Mesodermal cell (in vitro differentiated cells): ENCODE data around the gene NACC1. TPM values are rescaled to one million over a fixed set of nuclear protein-coding genes. Genes with fewer than 3 reads are reported as not detected.
A peak's percentile ranks its signal among the peaks of the same experiment; 100 is the strongest.

Source experiments
- H3K27ac ChIP-seq: 2 replicates; pipeline ENCODE4 v1.7.0; 2013; ENCODE audit warnings: mild to moderate bottlenecking, low read depth, low read length, moderate library complexity; ENCODE audit not compliant: severe bottlenecking
- H3K36me3 ChIP-seq: 2 replicates; pipeline ENCODE4 v1.7.1; 2013; ENCODE audit warnings: mild to moderate bottlenecking, low read length, moderate library complexity; ENCODE audit not compliant: control insufficient read depth, insufficient read depth
- H3K4me1 ChIP-seq: one replicate; pipeline ENCODE4 v1.7.1; 2013; ENCODE audit warnings: mild to moderate bottlenecking, low read length; ENCODE audit not compliant: insufficient read depth, control insufficient read depth, poor library complexity, severe bottlenecking
- H3K4me3 ChIP-seq: 2 replicates; pipeline ENCODE4 v1.7.0; 2013; ENCODE audit warnings: low read length, control low read depth, mild to moderate bottlenecking; ENCODE audit not compliant: insufficient read depth, poor library complexity, severe bottlenecking; ENCODE audit errors: extremely low read depth
- H3K9me3 ChIP-seq: 2 replicates; pipeline ENCODE4 v1.7.1; 2013; ENCODE audit warnings: mild to moderate bottlenecking, low read length, moderate library complexity; ENCODE audit not compliant: control insufficient read depth
- WGBS, 2 experiments: methylation state at CpG; one replicate each; pipeline ENCODE4 v1.1.5; 2013; ENCODE audit warnings: missing lambda C conversion rate in 2 of 2; ENCODE audit not compliant: insufficient coverage in 2 of 2; 5-methylcytosine and 5-hydroxymethylcytosine counted together
- polyA plus RNA-seq, 2 experiments: library from polyadenylated mRNA; stranded (reverse); fragments of 50-300 nt; gene quantifications; one replicate each; pipeline ENCODE4 v1.2.3, GENCODE V29; 2013

NACC1 gene
- 60.4 TPM for polyA plus RNA-seq (2013, experiment 1 of 2)
- polyA plus RNA-seq (2013, experiment 2 of 2), result 40.7 TPM

DNA sequence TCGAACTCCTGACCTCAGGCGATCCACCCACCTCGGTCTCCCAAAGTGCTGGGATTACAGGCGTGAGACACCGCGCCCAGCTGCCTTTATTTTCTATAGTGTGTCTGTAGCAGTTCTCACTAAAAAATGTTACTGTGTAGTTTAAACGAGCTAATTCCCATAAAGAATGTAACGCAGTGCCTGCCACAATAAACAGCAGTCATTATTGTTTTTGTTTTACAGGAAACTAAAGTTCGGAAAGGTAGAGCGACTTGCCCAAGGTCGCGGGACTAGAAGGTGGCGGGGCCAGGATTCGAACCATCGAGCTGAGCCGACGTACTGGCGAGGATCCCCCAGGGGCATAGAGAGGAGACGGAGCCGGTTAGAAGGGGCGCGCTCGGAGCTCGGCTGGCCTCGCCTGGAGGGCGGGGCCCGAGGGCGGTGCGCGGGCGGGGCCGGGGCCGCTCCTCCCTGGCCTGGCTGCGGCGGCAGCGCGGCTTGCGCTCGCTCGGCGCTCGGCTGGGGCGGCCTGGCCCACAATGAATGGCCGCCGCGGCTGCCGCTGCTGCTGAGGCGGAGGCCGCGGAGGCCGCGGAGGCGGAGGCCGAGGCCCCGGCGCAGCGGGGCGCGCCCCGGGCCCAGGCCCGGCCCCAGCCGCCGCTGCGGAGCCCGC lies at the start of gene NACC1:
TSS of gene NACC1 (plus strand) at position 493 of the 652 bp plus-strand sequence. CDS start 16,944 bp downstream, outside the sequence.
- H3K27ac ChIP-seq, result peak within 1 kb of the TSS; percentile 57
- 10 to 11% methylated on average over 36 to 44 of the region's 65 CpGs for WGBS, 2 experiments
- H3K9me3 ChIP-seq, result no peaks in the 10 kb centered on the region
- H3K4me3 ChIP-seq, result peak within 1 kb of the TSS; percentile 94
- peaks cover 28% of the 10 kb centered on the region for H3K4me1 ChIP-seq
- H3K36me3 ChIP-seq, result peaks cover 48% of the 10 kb centered on the region

DNA sequence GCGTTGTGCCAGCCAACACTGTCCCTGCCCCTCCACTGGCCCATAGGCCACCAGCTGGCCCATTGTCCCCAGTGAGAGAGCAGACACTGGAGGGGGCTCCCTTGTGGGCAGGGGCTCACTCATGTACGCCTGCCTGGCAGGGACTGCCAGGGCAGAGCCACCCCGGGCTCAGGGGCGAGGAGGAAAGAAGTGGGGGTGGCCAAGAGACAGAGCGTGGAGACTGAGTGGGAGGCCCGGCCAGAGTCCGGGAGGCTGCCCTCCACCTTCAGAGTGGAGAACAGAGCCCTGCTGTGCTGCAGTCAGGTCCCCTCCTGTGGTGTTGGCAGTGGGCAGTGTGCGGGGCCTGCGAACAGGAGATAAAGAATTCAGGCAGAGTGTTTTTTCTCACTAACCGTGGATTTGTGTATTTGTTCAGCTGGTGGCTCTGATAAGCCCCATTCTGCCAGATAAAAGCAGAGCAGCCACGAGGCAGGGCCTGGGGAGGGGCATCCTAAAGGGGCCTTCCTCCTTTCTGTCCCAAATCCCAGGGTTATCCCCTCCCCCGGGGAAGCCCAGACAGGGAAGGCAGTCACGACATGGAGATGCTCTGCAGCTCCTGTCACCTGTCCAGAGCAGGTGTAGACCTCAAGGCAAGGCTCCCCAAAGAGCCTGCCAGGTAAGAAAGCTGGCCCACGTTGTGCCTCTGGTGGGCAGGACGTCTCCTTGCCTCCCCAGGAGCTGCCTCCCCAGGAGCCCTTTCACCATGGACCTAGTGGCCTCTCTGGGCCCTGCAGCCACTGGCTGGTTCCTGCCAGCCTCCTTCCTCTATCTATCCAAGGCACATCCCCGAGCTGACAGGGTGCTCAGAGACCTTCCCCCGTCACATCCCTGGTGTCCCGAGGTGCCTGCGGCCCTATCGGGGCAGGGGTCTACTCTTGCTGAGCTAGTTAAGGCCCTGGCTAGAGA lies 48.4 kb upstream of the NACC1 start:
- no peaks in the 10 kb centered on the region for H3K4me1 ChIP-seq
- WGBS, 2 experiments, result 73 to 75% methylated on average over 11 to 19 of the region's 20 CpGs

DNA sequence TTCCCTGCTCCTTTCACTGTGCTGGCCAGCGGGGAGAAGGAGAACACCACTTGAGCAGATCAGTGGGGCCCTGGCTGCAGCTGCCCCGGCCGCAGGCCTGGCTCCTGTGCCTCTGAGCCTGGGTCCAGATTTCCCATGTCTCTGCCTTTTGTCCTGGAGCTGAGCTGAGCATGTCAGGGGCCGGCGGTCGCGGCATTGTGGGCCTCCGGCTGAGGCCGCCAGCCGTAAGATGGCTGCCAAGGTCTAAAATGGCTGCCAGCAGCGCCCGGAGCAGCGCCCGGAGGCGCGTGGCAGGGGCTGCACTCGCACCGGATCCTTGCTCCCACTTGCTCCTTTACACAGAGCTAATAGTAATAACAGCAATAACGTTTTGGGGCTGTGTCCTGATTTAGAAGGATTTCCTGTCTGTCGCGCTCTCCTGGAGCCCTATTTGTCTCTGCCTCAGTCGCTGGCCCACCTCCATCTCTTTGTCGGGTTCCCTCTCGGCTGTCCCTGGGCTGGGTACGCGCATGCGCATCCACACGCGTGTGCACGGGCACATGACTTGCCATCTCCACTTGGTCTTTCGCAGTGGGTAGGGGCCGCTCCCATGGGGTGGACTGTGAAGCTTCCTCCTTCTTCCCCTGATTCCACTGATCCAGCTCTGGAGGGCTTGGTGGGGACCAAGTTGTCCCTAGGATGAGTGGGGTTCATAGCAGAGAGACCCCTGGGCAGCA lies 47.5 kb upstream of the NACC1 start:
- H3K36me3 ChIP-seq, result no peaks in the 10 kb centered on the region
- no peaks in the 10 kb centered on the region for H3K4me1 ChIP-seq
- no peak overlapping the region for H3K4me3 ChIP-seq
- WGBS, 2 experiments, result 95 to 97% methylated on average over 30 to 31 of the region's 32 CpGs
- H3K27ac ChIP-seq, result no peak overlapping the region
- H3K9me3 ChIP-seq, result no peaks in the 10 kb centered on the region

More for the DNA sequence above, 48.4 kb upstream of the NACC1 start:
- Histone ChIP-seq H3K9me3 (no peaks in the 10 kb centered on the region), H3K4me3 (no peak overlapping the region), H3K27ac (no peak overlapping the region), H3K36me3 (no peaks in the 10 kb centered on the region)

DNA sequence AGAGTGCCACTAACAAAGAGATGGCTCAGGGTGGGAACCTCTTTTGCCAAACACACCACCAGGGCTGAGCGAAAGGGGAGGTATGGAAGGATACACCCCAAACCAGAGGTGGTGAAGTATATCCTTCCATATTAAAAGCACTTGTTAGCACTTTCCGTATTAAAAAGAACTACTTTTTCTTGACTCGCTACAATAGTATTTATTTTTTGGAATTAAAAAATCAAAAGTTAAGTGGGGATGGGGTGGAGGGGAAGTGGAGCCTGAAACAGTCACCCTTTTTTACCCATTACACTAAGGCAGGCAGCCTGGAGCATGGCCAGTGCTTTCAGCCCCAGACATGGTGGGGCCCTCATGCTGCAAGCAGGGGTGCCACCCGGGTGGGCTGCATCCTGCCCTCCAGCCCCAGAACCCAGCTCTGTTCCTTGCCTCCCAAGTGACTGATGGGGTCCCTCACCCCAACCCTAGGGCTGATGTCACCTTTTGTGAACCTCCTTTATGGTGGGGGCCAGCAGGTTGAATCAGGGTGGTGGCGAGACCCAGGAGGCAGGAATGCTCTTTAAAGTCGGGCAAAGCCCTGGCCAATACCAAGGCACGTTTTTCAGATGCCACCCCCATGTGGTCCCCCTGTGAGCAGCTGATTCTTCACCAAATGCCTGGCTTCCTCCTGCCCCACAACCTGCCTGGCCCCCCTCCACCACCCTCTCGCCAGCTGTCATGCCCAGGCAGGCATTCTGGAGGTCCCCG lies 46.4 kb upstream of the NACC1 start:
- H3K4me3 ChIP-seq, result no peak overlapping the region
- WGBS, 2 experiments, result 73 to 87% methylated on average over 6 of the region's 9 CpGs
- H3K9me3 ChIP-seq, result no peaks in the 10 kb centered on the region
- H3K27ac ChIP-seq, result no peak overlapping the region
- H3K4me1 ChIP-seq, result no peaks in the 10 kb centered on the region
- no peaks in the 10 kb centered on the region for H3K36me3 ChIP-seq

DNA sequence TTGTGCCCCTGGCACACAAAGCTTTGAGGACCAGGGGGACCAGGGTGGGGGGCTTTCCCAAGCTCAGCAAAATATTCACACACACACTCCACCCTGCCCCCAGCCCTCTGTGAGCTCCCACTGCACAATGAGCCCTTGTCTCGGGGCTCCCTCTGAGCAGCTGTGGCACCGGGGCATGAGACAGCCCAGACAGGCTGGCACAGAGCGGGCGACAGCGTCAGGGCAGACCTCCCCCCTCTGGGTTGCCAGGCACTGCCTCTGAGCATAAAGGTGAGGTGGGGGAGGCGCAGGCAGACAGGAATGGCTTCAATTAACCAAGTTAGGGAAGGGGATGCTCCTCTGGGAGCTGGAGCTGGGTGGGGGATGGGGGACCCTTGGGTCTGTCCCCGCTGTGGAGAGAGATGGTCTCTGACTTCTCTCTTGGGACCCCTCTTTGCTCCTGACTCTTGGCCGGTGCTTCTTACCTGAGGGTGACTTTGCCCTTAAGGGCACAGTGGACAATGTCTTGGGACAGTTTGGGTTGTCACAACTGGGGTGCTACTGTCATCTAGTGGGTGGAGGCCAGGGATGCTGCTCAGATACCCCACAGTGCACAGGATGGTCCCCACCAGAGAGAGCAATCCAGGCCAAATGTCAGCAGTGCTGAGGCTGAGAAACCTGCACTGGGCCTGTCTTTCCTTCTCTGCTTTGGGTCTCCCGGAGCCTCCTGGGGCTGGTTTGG lies 45.7 kb upstream of the NACC1 start:
- 83 to 96% methylated on average over 5 to 7 of the region's 9 CpGs for WGBS, 2 experiments
- H3K27ac ChIP-seq, result no peak overlapping the region
- H3K4me3 ChIP-seq, result no peak overlapping the region
- H3K4me1 ChIP-seq, result peaks cover 4% of the 10 kb centered on the region
- no peaks in the 10 kb centered on the region for H3K9me3 ChIP-seq
- H3K36me3 ChIP-seq, result no peaks in the 10 kb centered on the region

DNA sequence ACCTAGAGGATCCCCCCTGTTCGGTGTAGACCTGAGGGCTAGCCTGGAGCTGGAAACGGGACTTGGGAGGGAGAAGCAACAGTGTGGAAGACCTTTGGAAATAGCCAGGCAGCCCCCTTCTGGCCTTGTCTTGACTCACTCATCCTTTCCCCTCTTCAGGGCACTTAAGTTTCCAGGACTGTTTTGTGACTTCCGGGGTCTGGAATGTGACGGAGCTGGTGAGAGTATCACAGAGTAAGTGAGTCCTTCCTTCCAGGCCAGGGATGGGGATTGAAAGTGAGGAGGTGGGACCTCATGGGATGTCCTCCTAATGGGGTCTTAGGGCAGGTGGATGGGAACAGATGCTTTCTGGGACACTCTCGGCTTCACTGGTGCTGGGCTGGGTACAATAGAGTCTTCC lies 44.8 kb upstream of the NACC1 start:
- Histone ChIP-seq H3K36me3 (no peaks in the 10 kb centered on the region), H3K9me3 (no peaks in the 10 kb centered on the region), H3K4me3 (no peak overlapping the region), H3K4me1 (peaks cover 5% of the 10 kb centered on the region), H3K27ac (no peak overlapping the region)
- WGBS, 2 experiments, result 73 to 84% methylated on average over 5 of the region's 5 CpGs

DNA sequence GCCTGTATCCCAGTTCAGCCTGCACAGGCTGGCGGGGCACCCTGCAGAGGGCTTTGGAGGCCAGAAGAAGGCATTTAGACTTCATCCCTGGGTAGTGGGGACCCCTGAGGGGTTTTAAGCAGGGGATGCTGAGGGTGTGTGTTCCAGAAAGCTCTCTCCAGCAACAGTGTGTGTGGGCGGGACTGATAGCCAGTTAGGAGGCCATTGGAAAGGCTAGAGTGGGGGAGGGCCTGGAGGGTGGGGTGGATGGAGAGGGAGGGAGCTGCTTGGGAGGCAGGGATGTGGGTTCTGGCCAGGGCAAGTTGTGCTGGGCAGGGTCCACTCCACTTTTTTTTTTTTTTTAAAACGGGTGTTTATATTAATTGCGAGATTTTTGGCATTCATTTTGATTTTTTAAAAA lies 43.7 kb upstream of the NACC1 start:
- WGBS, 2 experiments, result 90 to 96% methylated on average over 2 to 3 of the region's 4 CpGs
- peaks cover 5% of the 10 kb centered on the region for H3K4me1 ChIP-seq
- H3K9me3 ChIP-seq, result no peaks in the 10 kb centered on the region
- no peak overlapping the region for H3K27ac ChIP-seq
- H3K4me3 ChIP-seq, result no peak overlapping the region
- no peaks in the 10 kb centered on the region for H3K36me3 ChIP-seq

DNA sequence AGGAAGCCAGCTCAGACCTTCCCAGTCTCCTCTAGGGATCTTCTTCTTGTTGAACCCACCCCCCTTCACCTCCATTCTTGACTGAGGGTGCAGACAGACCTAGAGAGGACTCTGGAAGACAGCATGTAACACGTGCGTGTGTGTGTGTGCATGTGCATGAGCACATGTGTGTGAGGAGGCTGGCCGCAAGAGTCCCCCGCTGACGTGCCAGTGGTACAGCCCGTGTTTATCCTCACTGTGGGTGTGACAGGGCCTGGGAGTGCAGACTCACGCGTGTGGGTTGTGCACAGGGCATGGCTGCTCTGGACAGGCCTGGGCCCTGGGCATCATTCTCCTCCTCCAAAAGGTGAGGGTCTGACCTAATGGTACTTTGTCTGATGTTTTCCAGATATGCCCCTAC lies 41.7 kb upstream of the NACC1 start:
- no peaks in the 10 kb centered on the region for H3K9me3 ChIP-seq
- H3K36me3 ChIP-seq, result no peaks in the 10 kb centered on the region
- H3K4me1 ChIP-seq, result peaks cover 5% of the 10 kb centered on the region
- no peak overlapping the region for H3K27ac ChIP-seq
- H3K4me3 ChIP-seq, result no peak overlapping the region
- 90 to 99% methylated on average over 6 to 8 of the region's 8 CpGs for WGBS, 2 experiments

DNA sequence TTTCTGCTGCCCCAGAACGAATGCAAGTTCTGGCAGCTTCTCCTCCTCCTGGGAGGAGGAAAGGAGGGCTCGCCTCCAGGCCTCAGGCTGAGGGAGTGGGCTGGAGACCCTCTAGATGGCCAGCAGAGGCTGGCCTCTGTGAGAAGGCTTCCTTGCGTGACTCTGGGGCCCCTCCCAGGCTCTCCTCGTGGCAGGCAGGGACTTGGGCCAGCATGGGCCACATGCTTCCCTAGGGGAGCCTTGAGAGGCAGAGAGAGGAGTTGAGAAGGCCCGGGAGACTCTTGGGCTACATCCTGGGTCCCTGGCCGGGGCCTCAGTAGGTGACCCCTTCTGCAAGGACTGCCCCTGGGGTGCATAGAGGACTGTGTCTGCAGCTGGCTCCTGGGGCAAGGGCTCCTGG lies 41.3 kb upstream of the NACC1 start:
- 59 to 71% methylated on average over 5 to 6 of the region's 6 CpGs for WGBS, 2 experiments
- Histone ChIP-seq H3K36me3 (no peaks in the 10 kb centered on the region), H3K27ac (no peak overlapping the region), H3K4me1 (peaks cover 5% of the 10 kb centered on the region), H3K4me3 (no peak overlapping the region), H3K9me3 (no peaks in the 10 kb centered on the region)
